ENCODE measurements around the gene FAM83E.

FAM83E gene

GRCh38 chr19:48608798-48609263 lies 6.0 kb downstream of the FAM83E start:
- no peak overlapping the region for H3K9ac ChIP-seq (ENCODE audit: low read depth, low read length, poor library complexity, severe bottlenecking)
- H3K4me2 ChIP-seq (ENCODE audit: low read depth, low read length, poor library complexity, severe bottlenecking): no peak overlapping the region
- H3K9me3 ChIP-seq (ENCODE audit: insufficient read depth, low read depth, low read length): no peaks in the 10 kb centered on the region
- no peaks in the 10 kb centered on the region for H3K4me1 ChIP-seq (ENCODE audit: insufficient read depth, low read length, poor library complexity, severe bottlenecking)
- no peaks in the 10 kb centered on the region for H3K27me3 ChIP-seq (ENCODE audit: insufficient read depth, low read length, poor library complexity, severe bottlenecking)
- no peak overlapping the region for H2AFZ ChIP-seq (ENCODE audit: low read length)
- H3F3A ChIP-seq (ENCODE audit: low read depth): no peaks in the 10 kb centered on the region
- no peaks in the 10 kb centered on the region for H3K79me2 ChIP-seq (ENCODE audit: insufficient read depth, low read length)
- H3K9me2 ChIP-seq (replicated peaks; ENCODE audit: low read depth, low read length): no peaks in the 10 kb centered on the region
- H3K4me3 ChIP-seq (ENCODE audit: low read length, poor library complexity, severe bottlenecking): no peak overlapping the region
- TF ChIP-seq EZH2phosphoT487 (IDR thresholded peaks at IDR 0.05; ENCODE audit: borderline replicate concordance): no peak
- peak; percentile 48 for TF ChIP-seq CTCF (conservative IDR thresholded peaks at IDR 0.05; ENCODE audit: low read length)
- H3K36me3 ChIP-seq (ENCODE audit: insufficient read depth, low read length): no peaks in the 10 kb centered on the region; the same call in 1 of the 2 replicates
- no peaks in the 10 kb centered on the region for H4K20me1 ChIP-seq (ENCODE audit: insufficient read depth, low read length, poor library complexity, severe bottlenecking)

- H4K20me1 ChIP-seq (ENCODE audit: insufficient read depth, low read length, poor library complexity, severe bottlenecking): no peaks in the 10 kb centered on the region
- no peak overlapping the region for H3K9ac ChIP-seq (ENCODE audit: low read depth, low read length, poor library complexity, severe bottlenecking)
- H3K9me2 ChIP-seq (replicated peaks; ENCODE audit: low read depth, low read length): no peaks in the 10 kb centered on the region
- no peaks in the 10 kb centered on the region for H3K79me2 ChIP-seq (ENCODE audit: insufficient read depth, low read length)
- no peaks in the 10 kb centered on the region for H3K36me3 ChIP-seq (ENCODE audit: insufficient read depth, low read length)
- no peaks in the 10 kb centered on the region for H3K27me3 ChIP-seq (ENCODE audit: insufficient read depth, low read length, poor library complexity, severe bottlenecking)
- no peaks in the 10 kb centered on the region for H3K4me1 ChIP-seq (ENCODE audit: insufficient read depth, low read length, poor library complexity, severe bottlenecking)
- H2AFZ ChIP-seq (ENCODE audit: low read length): no peak overlapping the region
- no peak overlapping the region for H3K4me2 ChIP-seq (ENCODE audit: low read depth, low read length, poor library complexity, severe bottlenecking)
- H3F3A ChIP-seq (ENCODE audit: low read depth): no peaks in the 10 kb centered on the region
- no peak for TF ChIP-seq EZH2phosphoT487 (IDR thresholded peaks at IDR 0.05; ENCODE audit: borderline replicate concordance)
- TF ChIP-seq CTCF (conservative IDR thresholded peaks at IDR 0.05; ENCODE audit: low read length): no peak
- no peak overlapping the region for H3K4me3 ChIP-seq (ENCODE audit: low read length, poor library complexity, severe bottlenecking)
- H3K9me3 ChIP-seq (ENCODE audit: insufficient read depth, low read depth, low read length): no peaks in the 10 kb centered on the region
Measured at GRCh38 chr19:48607359-48607755, 7.5 kb downstream of the FAM83E start.

- Histone ChIP-seq H3K9ac (ENCODE audit: low read depth, low read length, poor library complexity, severe bottlenecking) (no peak within 1 kb of the TSS), H3F3A (ENCODE audit: low read depth) (no peaks in the 10 kb centered on the region), H2AFZ (ENCODE audit: low read length) (no peak within 1 kb of the TSS), H4K20me1 (ENCODE audit: insufficient read depth, low read length, poor library complexity, severe bottlenecking) (no peaks in the 10 kb centered on the region), H3K4me2 (ENCODE audit: low read depth, low read length, poor library complexity, severe bottlenecking) (no peak within 1 kb of the TSS), H3K4me3 (ENCODE audit: low read length, poor library complexity, severe bottlenecking) (no peak within 1 kb of the TSS), H3K9me3 (ENCODE audit: insufficient read depth, low read depth, low read length) (no peaks in the 10 kb centered on the region), H3K36me3 (ENCODE audit: insufficient read depth, low read length) (no peaks in the 10 kb centered on the region), H3K9me2 (replicated peaks; ENCODE audit: low read depth, low read length) (no peaks in the 10 kb centered on the region), H3K4me1 (ENCODE audit: insufficient read depth, low read length, poor library complexity, severe bottlenecking) (no peaks in the 10 kb centered on the region), H3K27me3 (ENCODE audit: insufficient read depth, low read length, poor library complexity, severe bottlenecking) (no peaks in the 10 kb centered on the region), H3K79me2 (ENCODE audit: insufficient read depth, low read length) (no peaks in the 10 kb centered on the region)
- TF ChIP-seq EZH2phosphoT487 (IDR thresholded peaks at IDR 0.05; ENCODE audit: borderline replicate concordance): no peak
- TF ChIP-seq CTCF (conservative IDR thresholded peaks at IDR 0.05; ENCODE audit: low read length): no peak
Measured at GRCh38 chr19:48606463-48607358, 8.2 kb downstream of the FAM83E start, which contains the start of gene SPACA4. Gene SPACA4, plus strand, starts transcription at chr19:48606742. Its CDS starts 237 bp downstream, at chr19:48606979.
